ENCODE results near the gene SNX8. TPM values are rescaled to one million over a fixed set of nuclear protein-coding genes. Genes with fewer than 3 reads are reported as not detected.

Gene SNX8
- total and polyA plus RNA-seq, 2 of the 4 experiments (the other 2 are of a cell fraction) = 7.7 to 55.9 TPM

DNA sequence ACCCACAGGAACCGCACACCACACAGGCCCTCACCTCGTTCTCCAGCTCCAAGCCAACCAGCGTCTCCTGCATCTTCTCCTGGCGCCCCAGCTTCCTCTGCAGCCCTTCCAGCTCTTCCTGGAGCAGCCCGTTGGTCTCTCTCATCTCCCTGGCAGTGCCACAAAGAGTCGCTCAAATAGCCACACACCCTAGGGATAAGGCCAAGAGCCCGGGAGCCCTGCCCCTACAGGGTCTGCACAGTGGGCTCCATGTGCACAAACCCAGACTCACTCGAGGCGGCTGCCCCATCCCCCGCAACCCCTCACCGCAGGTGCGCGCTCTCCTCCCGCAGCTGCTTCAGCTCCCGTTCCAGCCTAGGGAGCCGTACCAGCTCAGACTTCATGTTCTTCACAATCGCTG is 98.4 kb downstream of the SNX8 start:
- H4K8ac ChIP-seq (ENCODE audit: low read depth in 2 of 2, low read length in 2 of 2) = no peak overlapping the region
- POLR2A ChIA-PET (ENCODE audit: unreplicated experiment) = no interaction called here
- no peak overlapping the region for H2BK120ac ChIP-seq (ENCODE audit: low read depth, low read length)
- H3K9ac ChIP-seq (ENCODE audit: low read depth, low read length) = no peak overlapping the region
- H3K27ac ChIP-seq (ENCODE audit: insufficient read depth, low read length) = no peak overlapping the region
- H3K56ac ChIP-seq (ENCODE audit: extremely low read depth, insufficient read depth, low read length) = no peak overlapping the region
- no TSS peak for BruUV-seq (replicated peaks)
- H3K4me3 ChIP-seq (ENCODE audit: insufficient read depth, low read depth, low read length) = no peak overlapping the region
- no peak overlapping the region for H4K91ac ChIP-seq (ENCODE audit: insufficient read depth, low read depth, low read length)
- intact Hi-C loops (cut with micrococcal nuclease) = no loop called here
- CTCF ChIA-PET = no interaction called here
- H2BK5ac ChIP-seq (ENCODE audit: low read depth, low read length, poor library complexity, severe bottlenecking) = no peak overlapping the region
- H3K18ac ChIP-seq (ENCODE audit: low read depth, low read length) = no peak overlapping the region
- no peak overlapping the region for H3K4me2 ChIP-seq (ENCODE audit: low read depth, low read length)
- peaks cover 4% of the 10 kb centered on the region; the same call in 1 of the 2 replicates for H3K9me1 ChIP-seq (ENCODE audit: insufficient read depth, low read length)
- no peaks in the 10 kb centered on the region for H3K9me3 ChIP-seq (ENCODE audit: control insufficient read depth, insufficient read depth, low read length)
- no peak overlapping the region for H2BK15ac ChIP-seq (ENCODE audit: low read depth, low read length)
- H2AK9ac ChIP-seq (replicated peaks; ENCODE audit: low read depth, low read length, poor library complexity) = no peak overlapping the region
- WGBS, 2 experiments (ENCODE audit: extremely low coverage in 2 of 2, insufficient read length in 1 of 2) = 90% methylated on average over 2 of the region's 17 CpGs; no CpG with 5 or more reads in 1 of the 2 experiments
- H3K4ac ChIP-seq (ENCODE audit: low read depth, low read length) = no peak overlapping the region
- no peak overlapping the region for H4K5ac ChIP-seq (ENCODE audit: low read depth, low read length)
- H3K79me1 ChIP-seq (ENCODE audit: low read depth in 1 of 2, low read length in 2 of 2) = peaks cover 0 to 6% of the 10 kb centered on the region in 2 experiments; a peak in 1 of 4 replicates
- no peak for TF ChIP-seq NFE2L2 (IDR thresholded peaks at IDR 0.05; ENCODE audit: low read depth, low read length)
- H3K14ac ChIP-seq (replicated peaks; ENCODE audit: low read depth, low read length) = no peak overlapping the region
- dilution Hi-C loops (cut with HindIII; ENCODE audit: low sequenced_read_pairs, unreplicated experiment) = no loop called here
- no peaks in the 10 kb centered on the region for H3K4me1 ChIP-seq (ENCODE audit: control insufficient read depth, insufficient read depth, low read length)
- H2AFZ ChIP-seq (replicated peaks; ENCODE audit: low read length, poor library complexity) = no peak overlapping the region
- no peak for ATAC-seq (ENCODE audit: low read depth)
- peaks cover 3% of the 10 kb centered on the region for H4K20me1 ChIP-seq (ENCODE audit: insufficient read depth, low read length)
- no peak overlapping the region for H2BK20ac ChIP-seq (ENCODE audit: low read depth, low read length)
- in situ Hi-C loops (cut with MboI; ENCODE audit: low sequenced_read_pairs) = loop anchor here (10.0 kb wide), 1 partner anchor 561 kb away; no protein-coding TSS in a partner anchor
- DNase-seq = no peak
- H3K23ac ChIP-seq (ENCODE audit: low read depth, low read length) = no peak overlapping the region
- H2AK5ac ChIP-seq (ENCODE audit: low read depth, low read length) = no peak overlapping the region
- peaks cover 66% of the 10 kb centered on the region for H3K36me3 ChIP-seq (ENCODE audit: control insufficient read depth, insufficient read depth, low read length)
- no peaks in the 10 kb centered on the region for H3K27me3 ChIP-seq (ENCODE audit: control insufficient read depth, insufficient read depth, low read length)

Data from IMR-90 (cell line).